ENCODE results near the gene RELCH.

The RELCH gene

DNA sequence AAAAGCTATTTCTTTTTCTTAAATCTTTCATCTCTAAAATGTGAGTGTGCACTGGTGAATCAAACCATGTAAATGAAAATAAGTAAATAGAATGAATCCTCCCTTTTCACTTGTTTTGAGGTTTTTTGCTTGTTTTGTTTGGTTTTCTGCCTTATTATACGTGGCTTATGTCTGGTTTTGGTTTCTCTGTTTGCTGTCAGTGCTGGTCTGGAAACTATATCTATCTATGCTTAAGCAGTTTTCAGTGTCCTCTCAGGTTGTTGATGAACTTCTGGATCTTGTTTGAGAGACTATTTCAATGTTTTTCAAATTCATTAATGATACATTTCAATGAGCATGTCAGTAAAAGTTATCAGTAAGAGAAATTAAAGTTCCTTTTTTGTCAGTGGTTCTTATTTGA lies 90.0 kb downstream of the RELCH start:
- no peak for DNase-seq

- no peak for DNase-seq
Measured at GRCh38 chr18:62279561-62279960, 92.5 kb downstream of the RELCH start.

DNA sequence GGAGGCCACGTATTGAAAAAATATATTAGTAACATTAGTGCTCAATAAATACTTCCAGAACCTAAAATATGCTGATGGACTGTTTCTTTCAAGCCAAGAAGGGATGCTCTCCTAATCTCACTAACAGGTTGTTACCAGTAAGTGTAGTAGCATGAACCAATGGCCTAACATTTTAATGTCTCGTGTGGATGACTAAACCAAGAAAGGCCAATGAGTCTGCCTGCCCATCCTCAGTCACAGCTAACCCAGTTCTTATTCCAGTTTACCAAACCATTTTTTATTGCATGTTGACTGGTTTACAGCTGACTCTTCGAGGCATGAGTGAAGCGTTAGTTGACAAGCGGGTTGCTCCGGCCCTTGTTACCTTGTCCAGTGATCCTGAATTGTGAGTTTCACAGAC lies 93.0 kb downstream of the RELCH start:
- no peak for DNase-seq

DNA sequence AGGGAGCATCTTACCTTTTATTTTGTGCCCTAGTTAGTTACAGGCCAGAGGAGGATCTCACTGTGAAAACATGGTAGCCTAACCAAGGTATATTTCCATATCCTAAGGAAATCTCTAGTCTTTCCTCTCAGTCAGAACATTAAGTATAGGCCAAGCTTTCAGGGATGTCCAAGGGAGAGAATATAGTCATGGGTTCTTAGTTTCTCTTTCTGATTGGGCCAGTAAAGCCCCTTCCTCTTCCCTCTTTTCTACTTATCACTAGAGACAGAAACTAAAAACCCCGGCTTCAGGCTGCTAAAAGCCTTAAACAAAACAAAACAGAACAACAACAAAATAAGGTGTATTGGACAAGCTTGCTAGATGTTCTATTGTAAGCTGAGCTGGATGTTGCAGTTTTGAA lies 93.7 kb downstream of the RELCH start:
- no peak for DNase-seq

GRCh38 chr18:62281684-62282083 lies 94.6 kb downstream of the RELCH start:
- no peak for DNase-seq

- DNase-seq: no peak
Measured at GRCh38 chr18:62282188-62282629, 95.2 kb downstream of the RELCH start.

DNA sequence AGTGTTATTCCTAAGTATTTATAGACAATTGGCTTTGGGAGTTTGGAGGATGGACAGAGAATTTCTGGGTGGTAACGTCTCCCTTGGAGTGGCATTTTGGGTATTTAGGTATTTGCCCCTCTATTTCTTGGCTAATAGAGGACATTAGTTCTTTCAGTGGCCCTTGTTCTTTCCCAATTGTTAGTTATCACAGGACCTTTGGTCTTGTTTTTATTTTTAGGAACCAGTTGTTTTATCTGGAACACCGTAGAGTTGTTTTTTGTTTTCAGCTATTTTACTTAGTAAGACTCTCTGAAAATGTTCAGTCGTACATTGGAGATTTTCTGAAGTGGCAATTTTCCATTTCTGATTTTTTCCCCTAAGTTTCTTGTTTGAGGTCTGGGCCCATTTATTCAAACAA lies 97.6 kb downstream of the RELCH start:
- no peak for DNase-seq

DNA sequence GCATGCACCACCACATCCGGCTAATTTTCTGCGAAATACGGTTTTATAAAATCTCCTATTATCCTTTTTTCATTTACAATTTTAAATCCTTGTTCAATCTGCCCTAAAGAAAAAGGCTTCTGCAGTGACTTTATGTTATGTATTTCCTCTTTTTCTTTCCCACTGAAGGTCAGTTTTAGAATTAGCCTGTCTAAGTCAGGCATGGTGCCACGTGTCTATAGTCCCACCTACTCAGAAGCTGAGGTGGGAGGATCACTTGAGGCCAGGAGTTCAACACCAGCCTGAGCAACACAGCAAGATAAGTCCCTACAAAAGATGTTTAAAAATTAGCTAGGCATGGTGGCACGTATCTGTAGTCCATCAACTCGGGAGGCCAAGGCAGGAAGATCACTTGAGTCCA lies 98.2 kb downstream of the RELCH start:
- DNase-seq: no peak

DNA sequence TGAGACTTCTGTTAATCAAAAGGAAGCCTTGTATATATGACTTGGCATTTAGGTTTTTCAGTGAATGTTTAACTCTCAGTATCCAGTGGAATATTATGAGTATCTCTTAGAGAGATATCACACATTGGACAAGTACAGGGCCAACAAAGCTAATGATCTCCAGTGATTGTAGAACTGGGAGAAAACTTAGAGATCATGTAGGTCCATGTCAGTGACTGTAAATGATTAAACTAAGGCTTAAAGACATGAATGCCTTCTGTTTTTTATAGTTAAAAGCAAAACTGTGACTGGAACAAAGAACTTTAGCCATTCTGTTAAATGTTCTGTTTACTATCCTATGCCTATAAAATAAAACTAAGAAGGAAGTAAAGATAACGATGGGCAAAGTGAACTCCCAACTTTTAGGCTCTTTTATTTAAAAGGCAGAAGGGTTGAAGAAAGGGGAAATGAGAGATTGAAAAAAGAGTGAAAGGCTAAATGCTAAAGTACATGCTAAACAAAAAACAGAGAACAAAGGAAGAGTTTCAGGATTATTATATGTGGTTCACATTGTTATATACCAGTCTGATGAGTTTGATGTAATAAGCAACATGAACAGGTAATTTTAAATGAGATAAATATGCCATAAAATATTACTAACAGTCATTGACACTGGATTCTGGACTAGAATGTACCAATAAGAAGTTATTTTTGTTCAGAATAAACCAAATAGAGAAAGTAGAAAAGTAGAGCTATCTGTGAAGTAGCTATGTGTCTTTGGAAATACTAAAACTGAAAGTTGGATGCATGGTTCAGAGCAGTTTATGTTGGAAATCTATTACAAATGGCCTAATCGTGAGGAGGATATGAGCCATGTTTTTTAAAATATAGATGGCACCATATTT lies 101.0 kb downstream of the RELCH start:
- no peak for DNase-seq

DNA sequence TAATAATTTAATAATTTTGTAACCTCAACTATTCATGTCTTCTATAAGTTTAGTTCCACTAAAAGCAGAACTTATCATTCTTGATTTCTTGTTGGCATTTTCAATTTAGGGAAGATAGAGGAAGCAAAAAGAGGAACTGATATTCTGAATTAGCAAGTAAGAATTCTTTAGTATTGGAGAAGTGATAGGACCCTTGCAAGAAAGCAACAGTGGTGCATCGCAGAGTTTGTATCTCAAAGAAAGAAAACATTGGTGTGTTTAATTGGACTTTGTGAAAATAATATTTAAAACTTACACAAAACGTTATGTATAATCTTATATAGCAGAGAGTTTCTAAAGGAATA lies 101.6 kb downstream of the RELCH start:
- DNase-seq: no peak

GRCh38 chr18:62289047-62289446 lies 102.0 kb downstream of the RELCH start:
- DNase-seq: no peak

DNA sequence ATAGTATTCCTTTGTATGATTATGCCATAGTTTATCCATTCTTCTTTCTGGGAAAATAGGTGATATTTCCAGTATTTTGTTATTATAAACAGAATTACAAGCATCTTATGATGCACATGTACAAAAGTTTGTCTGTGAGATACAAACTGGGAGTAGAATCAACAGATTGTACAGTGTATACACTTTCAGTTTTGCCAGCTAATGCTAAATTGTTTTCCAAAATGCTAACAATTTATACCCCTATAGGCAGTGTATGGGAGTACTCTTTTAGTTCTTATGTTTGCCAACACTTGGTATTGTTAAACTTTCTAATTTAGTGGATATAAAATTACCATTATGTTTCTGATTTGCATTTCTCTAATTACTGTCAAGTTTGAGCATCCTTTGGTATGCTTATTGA lies 107.0 kb downstream of the RELCH start:
- no peak for DNase-seq

DNA sequence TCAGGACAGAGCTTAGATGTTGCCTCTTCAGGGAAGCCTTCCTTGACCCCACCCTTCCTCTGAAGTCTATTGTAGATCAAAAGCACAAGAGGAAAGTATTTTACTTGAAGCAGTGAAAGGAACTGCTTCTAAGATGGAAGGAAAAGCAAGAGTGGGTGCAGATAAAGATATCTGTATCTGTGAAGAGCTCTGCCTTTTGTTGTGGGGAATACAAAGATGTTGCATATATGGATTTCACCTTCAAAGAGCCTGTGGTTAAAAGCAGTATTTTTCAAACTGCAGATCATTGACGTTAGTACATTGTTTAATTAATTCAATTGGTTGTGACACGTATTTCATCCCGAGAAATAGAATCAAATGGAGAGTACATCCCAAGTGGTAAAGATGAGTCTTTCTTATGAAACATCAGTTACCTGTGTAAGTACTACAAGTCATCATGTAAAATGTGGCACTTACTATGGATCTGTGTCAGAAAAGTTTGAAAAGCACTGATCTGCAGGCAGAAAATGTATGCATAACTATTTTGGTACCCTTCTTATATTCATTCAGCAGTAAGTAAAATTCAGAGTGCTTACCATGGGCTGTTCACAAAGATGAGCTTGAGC lies 113.4 kb downstream of the RELCH start:
- no peak for DNase-seq

DNA sequence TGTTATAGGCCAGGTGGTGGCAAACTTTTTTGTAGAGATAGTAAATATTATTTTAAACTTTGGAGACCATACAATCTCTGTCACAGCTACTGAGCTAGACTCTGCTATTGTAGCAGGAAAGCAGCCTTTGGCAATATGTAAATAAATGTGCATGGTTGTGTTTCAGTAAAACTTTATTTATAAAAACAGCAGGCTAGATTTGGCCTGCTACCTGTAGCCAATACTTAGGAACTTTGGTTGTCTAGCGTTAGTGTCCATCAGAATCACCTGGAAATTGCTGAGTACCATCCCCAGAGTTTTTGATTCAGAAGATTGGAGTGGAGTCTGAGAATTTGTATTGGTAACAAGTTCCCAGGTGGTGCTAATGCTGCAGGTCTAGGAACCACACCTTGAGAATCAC lies 114.3 kb downstream of the RELCH start:
- no peak for DNase-seq

DNA sequence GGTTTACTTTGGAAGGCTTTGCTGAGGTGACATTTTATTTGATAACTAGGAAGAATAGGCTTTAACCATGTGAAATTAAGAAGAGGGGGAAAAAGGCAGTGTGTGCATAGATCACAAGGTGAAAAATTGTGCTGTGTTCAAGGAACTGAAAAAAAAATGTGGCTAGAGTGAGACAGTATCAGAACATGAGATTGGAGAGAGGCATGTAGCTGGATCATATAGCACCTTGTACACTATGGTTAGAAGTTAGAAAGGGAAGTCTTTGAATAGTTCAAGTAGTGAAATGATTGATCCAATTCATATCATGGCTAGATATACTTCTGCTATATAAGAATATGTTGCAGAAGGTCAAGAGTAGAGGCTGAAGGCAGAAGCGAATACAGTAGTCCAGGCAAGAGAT lies 125.8 kb downstream of the RELCH start:
- no peak for DNase-seq

DNA sequence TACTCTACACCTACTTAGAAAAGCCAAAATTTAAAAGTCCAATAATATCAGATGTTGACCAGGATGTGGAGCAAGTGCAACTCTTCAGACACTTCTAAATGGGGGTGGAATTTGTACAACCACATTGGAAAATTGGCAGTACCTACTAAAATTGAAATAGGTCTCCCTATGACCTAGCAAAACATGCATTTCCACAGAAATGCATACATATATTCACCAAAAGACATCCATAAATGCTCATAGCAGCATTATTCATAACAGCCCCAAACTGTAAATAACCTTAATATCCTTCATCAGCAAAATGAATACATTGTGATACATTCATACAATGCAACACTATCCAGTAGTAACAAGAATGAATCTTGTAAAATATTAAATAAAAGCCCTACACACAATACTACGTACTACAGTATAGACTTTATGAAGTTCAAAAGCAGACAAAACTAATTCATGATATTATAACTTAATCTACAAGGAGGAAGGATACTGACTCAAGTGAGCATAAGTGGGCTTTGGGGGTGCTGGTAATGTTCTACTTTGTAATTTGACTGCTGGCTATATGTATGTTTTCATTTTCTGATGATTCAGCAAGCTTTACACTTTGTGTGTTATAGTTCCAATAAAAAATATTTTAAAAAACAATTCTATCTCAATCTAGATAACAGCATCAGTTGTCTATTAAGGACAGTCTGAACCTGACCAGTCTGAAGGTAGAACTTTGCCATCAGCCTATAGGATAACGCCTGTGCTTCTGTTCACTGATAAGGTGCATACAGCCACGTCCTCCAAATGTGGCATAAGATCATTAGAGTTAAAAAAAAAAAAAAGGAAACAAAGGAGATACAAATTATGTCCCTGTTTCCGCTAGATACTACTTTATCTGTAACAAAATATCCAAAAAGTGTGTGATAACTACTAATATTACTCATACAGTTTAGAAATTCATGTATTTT lies 131.4 kb downstream of the RELCH start:
- no peak for DNase-seq

DNA sequence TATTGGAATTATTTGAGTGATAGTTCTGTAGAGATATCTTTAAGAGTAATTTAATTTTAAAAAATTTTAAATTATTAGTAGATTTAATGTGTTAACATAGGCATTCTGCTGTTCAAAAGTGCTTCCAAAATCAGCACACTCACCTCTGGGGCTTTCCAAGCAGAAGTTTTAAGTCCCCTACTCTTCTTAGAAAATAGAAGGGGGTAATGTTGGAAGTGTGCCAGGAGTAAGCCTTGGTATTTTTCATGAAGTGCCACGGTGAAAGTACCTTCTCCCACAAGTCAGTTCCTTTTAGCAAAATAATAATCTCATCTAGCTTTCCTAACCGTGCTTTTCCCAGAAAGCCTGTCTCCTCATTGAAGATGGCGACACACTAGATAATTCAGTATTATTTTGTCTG lies 134.1 kb downstream of the RELCH start:
- no peak for DNase-seq

GRCh38 chr18:62323483-62324180 lies 136.6 kb downstream of the RELCH start:
- no peak for DNase-seq

DNA sequence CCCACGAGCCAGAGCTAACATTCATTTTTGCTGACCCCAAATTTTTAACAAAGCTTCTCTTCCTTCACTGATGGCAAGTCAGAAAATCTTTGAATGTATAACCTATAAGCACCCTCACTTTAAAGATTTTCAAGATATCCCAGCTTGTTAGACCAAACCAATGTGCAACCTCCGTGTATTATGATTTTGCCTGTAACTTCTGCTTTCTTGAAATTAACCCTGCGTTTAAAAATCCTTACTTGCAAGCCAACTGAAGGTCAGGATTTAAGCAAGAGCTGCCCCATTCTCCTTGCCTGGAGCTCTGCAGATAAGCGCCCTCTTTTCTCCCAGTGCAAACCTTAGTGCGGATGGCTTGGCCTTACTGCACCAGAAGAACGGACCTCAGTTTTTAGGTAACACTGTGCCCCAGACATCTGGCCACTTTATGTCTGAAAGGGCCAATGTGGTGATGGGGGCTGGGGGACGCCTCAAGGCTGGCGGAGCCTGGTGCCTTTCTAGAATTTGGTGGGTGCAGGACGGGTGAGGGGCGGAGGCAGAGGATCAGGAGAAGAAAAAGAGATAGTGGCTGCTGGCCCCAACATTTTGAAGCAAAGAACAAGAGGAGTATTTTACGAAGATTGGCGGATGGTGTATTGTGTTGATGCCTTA lies 137.2 kb downstream of the RELCH start:
- no peak for DNase-seq

- DNase-seq: no peak
Measured at GRCh38 chr18:62324917-62325805, 138.1 kb downstream of the RELCH start, which contains the start of gene TNFRSF11A. Gene TNFRSF11A (plus strand): TSS chr18:62325310. CDS start chr18:62325353, 43 bp downstream.

Data from NCI-H526 treated with DMSO at 0.1 percent for 48 hours (cell line).